ENCODE data around the gene IDUA.

DNA sequence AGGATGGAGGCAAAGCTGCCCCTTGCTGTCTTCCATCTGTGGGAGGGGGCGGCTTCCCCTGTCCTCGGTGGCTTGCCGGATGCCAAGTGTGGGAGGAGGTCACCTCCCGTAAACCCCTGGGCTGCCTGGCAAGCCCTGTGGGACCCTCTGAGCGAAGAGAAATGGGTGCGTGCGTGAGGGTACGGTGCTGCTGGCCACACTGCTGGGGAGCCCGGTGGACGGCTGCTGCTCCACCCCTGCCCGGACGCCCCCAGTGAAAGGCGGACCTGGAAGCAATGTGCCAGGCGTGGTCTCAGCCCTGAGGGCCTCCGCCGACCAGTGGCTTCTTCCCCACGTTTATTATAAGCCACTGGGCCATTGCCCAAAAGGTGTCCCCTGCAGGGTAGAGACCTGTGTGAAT lies 4.6 kb upstream of the IDUA start:
- TF ChIP-seq EZH2 (IDR thresholded peaks at IDR 0.05; ENCODE audit: insufficient read depth, poor library complexity, severe bottlenecking) = no peak
- no peak for TF ChIP-seq EZH2phosphoT487 (IDR thresholded peaks at IDR 0.05; ENCODE audit: insufficient read depth, low read depth)
